NCI-H1417 (cell line): ENCODE results near the gene PFDN1.
"Not testable (repeated sequence)": the region's sequence is repeated elsewhere in the genome, so short reads cannot be mapped to it uniquely, and the experiment has no call there.

Experiments
- DNase-seq, 3 experiments: peaks; one replicate each; lab custom pipeline; 2025; lab: John Stamatoyannopoulos, UW

Gene PFDN1, protein sequence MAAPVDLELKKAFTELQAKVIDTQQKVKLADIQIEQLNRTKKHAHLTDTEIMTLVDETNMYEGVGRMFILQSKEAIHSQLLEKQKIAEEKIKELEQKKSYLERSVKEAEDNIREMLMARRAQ

DNA sequence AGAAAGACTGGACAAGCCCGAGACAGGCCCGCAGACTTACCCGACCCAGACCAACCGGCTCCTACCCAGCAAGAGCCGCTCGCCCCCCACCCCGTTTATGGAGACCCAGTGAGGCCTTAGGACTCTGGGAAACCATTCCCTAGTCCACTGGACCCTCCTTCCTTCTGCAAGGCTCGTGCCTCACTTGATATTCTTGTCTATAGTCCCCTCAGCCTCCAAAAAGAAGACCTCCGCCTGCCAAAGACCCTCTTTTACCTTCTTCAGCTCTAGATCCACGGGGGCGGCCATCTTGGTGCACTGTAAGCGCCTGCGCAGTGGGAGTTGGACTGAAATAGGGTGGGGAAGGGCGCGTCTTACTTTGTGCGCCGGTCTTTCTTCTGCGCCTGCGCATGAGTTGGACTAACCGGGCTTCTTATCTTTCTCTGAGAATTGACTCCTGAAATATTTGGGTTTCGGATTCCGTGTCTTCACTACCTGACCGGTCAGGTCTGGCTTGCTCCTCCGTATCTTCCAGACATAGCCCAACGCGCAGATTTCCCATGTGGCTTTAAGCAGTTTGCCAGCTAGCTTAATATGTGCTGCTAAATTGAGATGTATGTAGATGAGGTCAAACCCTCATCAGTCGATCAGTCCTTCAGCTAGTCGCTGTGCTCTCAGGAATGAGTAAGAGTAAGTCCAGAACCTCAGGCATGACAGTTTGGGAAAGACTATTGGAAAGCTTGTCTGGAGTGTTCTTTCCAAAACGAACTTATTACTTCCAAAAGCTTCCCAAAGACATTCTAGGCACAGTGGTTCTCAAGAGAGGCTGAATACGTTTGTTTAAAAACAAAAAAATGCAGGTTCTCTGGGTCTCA lies at the start of gene PFDN1:
Gene PFDN1, minus strand, starts transcription at position 316 of the 854 bp plus-strand sequence. Its CDS starts 28 bp downstream, at position 288.
- peak; percentile 81 to 94 (median 94) for DNase-seq

DNA sequence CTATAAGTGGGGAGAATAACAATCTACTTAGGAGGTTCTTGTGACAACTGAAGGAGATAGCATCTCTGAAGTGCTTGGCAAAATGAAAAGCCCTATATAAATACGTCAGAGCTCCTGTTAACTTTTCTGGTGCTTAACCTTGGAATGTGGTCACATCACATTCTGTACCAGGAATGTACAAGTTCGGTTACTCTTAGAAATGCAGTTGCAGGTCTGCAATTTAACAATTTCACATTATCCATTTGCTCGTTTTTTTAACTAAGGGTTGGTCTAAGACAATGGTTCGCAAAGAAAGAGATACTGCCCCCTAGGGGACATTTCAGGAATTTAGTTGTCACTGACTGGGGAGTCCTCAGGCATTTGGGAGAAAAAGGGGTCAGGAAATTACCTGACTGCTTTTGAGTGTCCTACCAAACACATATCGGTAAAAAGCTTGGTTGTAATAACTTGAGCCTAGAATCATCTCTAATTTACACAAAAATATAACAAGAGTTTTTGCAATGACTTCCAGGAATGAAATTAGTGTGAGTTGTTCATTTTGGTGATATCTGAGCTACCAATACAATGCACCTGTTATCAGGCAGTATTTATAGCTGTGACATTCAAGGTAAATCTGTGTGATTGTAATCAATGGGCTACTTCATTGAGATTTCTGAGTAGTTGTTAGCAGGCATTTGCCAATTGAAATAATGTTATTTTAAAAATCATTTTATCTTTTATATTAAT lies 48.9 kb upstream of the PFDN1 start:
- peak; percentile 19 to 77 (median 68) for DNase-seq

DNA sequence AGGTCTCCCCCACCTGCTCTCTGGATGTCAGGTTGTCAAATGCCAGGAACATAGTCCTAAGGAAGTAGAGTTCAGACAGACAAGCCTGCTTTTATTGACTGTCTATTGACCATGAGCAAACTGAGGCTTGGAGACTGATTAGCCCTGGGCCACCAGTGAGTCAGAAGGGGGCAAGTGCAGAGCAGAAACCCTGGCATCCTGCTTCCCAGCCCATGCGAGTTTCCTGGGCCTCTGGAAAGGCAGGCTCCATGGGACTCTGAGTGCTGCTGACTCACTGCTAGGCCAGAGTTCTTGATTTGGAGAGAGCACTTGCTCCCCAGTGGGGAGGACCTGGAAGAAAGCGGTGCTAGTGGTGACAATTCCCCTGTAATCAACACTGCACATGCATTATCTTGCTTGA lies 46.3 kb upstream of the PFDN1 start:
- DNase-seq: no peak

DNA sequence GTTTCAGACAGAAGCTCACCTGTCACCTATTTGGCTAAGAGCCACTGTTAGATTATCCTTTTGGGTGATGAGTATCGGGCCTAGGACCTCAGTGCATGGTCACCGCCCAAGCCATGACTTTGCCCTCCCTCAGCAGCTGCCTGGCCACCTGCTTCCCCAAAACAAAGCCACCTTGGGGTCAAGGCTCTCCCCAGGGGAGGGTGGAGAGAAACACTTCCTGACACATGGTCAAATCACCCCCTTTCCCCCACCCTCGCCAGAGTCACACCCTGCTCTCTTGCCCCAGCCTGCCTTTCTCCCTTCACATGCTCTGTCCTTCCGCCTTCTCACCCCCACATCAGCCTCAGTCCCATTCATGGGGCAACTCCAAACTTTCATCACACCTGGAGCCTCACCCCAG lies 45.2 kb upstream of the PFDN1 start:
- DNase-seq: no peak

DNA sequence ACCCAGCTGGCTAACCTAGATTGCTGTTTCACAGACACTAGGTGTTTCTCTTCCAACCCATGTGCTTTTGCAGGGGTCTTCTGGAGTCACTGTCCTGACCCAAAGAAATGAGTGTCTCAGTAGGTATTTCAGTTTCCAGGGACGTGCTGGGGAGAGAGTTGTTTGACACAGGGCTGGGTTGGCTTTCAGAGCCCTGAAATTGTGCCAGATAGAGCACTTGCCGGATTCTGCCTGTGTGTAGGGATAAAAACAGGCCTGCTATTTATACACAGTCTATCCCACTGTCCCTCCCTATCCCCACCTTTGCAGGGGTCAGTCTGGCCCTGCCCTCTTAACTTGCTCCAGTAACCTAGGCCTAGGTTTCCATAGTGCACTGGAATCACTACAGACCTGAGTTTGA lies 44.5 kb upstream of the PFDN1 start:
- DNase-seq: no peak

DNA sequence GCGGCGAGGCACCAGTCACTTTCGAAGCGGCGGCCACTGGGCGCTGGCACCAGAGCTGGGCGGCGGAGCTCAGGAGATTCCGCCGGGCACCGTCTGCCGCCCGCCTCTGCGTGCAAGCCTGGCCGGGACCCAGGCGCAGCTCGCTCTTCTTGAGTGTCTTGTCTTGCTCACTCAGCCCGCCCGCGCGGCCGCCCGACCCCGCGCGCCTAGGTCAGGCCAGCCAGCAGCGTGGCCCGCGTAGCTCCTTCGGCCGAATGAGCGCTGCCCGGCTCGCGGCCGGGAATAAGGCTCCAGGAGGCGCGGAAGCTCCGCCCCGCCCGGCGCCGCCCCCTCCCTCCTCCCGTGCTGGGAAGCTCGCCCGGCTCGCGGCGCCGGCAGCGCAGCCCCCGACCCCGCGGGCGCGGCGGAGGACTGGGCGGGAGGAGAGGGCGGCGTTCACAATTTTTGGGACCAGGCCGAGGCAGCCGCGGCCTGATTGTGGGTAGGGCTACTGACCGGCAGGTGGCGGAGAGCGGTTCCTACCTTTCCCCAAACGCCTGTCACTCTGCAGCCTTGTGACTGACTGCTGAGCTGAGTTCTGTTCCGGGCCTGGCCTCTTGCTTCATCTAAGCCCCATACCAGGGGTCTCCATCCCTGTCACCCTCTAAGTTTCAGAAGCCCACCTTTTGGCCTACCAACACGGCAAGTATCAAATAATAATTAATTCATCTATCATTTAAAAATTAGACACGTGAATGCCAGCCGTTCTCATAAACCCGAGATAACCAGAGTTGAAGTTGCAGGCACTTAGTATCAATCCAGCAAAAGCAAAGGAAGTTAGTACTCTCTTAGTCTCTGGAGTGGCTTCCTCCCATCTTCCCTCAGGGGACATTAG lies 43.7 kb upstream of the PFDN1 start, which contains the start of gene HBEGF:
Gene HBEGF, minus strand, starts transcription at position 256 of the 874 bp plus-strand sequence. CDS start 275 bp downstream, outside the sequence.
- DNase-seq: peak; percentile 41 to 71 (median 65)

DNA sequence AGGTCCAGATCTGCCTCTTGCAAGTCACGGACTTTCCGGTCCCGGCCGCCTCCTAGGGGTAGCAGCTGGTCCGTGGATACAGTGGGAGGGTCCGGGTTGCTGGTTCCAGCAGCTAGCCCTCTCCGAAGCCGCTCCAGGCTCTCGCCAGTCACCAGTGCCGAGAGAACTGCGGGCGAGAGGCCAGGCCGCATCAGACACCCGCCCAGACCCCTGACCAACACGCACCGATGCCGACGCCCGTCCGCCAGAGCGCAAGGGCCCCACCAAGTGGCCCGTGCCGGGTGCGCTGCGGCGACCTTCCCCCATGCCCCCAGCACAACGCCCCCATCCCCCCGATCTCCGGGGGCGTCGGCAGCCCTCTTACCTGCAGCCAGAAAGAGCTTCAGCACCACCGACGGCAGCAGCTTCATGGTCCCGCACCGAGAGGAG lies 43.0 kb upstream of the PFDN1 start:
- DNase-seq: no peak

DNA sequence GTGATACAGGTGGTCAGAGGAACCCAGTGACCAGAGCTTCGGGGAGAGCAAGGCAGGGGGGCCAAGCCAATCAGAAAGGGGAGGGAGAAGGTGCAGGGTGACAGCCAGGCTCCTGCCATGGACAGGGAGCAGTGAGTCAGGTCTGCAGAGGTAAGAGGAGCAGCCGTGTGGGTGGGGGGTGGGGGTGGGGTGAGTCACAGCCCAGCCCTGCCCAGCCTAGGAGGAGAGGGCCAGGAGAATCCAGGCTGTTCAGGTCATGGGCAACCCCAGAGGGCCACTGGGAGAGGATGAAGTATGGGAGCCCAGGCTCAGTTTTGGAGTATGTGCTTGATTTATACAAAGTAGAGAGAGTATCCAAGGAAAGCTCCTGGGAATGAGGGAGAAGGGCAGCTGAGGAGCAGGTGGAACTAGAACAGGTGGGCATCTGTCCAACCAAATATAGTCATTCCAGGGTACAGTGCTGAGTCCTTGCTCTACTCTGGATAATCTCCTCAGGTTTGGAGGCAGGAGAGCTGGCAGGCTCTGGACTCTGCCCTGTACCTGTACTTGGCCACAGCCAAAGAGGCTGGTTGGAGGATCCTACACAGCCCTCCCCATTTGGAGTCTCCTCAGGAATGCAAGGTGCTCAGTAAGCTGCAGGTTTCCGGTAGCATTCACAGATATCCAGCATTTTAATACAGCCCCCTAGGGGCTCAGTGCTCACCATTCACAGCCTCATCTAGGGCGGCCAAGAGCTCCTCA lies 42.0 kb upstream of the PFDN1 start:
- DNase-seq: no peak

DNA sequence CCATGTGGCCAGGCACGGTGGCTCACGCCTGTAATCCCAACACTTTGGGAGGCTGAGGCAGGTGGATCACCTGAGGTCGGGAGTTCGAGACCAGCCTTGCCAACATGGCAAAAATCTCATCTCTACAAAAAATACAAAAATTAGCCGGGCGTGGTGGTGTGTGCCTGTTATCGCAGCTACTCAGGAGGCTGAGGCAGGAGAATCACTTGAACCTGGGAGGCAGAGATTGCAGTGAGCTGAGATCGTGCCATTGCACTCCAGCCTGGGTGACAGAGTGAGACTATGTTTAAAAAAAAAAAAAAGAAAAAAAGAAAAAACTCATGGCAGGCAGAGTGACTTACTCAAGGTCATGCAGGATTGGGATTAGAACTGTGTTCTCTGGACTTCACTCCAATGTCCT lies 40.9 kb upstream of the PFDN1 start:
- not testable (repeated sequence) for DNase-seq

DNA sequence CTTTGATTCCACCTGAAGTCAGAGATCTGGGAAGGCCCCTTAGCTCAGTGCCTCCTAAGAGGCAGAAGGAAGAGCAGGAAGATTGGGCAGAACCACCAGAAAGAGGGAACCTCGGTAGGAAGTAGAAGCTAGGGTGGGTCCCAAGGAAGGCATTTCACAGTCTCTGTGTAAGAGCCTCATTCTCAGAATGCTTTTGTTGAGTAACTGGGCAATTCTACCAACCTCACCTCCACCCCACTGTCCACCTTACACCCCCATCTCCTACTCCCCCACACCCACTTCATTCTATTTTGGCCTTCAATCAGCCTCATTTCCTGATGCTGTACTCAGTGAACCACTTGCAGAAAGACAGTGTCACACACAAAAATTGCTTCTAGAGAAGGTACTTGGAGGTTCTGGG lies 40.0 kb upstream of the PFDN1 start:
- DNase-seq: no peak

DNA sequence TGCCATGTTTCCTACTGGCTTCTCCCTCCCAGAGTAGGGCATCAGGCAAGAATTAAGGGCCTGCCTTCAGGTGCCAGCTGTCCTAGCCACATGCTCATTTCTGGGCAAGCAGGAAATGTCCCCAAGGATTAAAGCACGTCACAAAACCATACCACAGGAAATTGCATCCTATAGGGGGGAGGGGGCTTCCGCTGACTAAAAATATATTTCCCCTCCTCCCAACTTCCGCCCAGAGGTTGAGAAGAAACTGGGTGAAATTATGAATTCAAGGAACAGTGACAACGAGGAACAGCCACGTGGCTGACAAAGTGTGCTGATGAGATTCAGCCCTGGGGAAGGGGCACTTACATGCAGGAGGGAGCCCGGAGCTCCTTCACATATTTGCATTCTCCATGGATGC lies 39.4 kb upstream of the PFDN1 start:
- DNase-seq: no peak

DNA sequence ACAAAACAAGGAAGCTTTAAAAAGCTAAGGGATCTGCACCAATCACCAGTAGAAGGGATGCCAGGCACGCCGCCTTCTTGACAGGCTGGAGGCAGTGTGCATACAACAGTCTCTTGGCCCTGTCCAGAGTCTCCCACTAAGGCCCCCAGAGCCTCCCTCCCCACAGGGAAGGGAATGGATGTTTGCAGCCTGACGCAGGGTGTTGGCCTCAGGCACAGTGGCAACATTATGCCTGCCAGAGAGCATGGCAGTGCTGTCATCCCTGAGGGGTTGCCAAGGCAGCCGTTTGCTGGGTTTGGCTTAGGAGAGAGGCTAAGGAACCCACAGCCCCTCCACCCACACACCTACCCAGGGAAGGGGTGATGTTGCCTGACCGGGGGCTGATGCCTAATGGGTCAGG lies 38.7 kb upstream of the PFDN1 start:
- DNase-seq: no peak

DNA sequence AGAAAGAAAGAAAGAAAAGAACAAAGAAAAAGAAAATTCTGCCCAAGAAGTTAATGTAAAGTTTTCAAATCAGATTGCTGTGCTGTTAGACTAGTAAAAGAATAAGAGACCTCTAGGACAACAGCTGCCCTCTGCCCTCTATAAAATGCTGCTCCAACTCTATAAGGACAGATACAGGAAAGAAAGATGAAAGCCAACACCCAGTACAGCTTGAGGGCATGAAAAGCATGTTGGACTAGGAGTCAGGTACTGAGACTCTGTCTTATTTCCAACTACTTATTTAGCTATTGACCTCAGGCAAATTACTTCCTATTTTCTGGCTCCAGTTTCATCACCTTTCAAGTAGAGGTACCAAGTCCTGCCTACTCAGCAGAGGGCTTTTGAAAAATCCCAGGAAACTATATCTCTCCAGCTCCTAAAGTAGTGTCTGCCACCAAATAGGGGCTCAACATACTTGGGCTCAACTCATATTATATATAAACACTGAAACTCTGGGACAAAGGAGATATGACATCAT lies 37.8 kb upstream of the PFDN1 start:
- DNase-seq: no peak

DNA sequence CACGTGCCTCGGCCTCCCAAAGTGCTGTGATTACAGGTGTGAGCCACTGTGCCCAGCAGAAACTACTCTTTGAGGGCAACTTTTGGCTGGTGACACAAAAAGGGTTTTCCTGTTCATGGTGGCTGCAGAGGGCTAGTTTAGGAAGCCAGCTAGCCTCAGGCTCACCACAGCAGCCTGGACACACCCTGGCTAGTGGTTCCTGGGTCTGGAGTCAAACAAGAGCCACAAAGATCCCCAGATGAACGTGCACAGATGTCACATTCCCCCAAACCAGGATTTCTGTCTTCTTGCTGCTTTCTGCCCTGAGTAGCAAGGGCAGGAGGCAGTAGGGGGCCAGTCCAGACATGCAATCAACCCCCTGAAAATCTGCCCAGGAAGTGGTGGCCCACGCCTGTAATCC lies 36.7 kb upstream of the PFDN1 start:
- no peak for DNase-seq

DNA sequence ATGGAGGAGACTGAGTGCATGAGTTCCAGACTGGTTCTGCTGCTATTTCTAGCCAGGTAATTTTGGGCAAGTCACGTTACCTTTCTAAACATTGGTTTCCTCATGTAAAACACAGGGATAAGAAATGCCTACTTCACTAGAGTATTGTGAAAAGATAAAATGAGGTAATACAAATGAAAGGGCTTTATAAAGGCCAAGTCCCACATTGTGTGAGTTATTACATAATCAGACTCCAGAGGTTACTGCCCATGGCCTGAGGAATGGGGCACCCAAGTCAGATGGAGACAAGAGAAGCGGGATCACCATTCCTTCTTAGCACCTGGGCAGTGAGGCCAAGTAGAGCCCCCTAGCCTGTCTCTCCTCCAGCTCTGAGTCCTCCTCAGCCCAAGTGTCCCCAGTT lies 36.0 kb upstream of the PFDN1 start:
- DNase-seq: no peak

DNA sequence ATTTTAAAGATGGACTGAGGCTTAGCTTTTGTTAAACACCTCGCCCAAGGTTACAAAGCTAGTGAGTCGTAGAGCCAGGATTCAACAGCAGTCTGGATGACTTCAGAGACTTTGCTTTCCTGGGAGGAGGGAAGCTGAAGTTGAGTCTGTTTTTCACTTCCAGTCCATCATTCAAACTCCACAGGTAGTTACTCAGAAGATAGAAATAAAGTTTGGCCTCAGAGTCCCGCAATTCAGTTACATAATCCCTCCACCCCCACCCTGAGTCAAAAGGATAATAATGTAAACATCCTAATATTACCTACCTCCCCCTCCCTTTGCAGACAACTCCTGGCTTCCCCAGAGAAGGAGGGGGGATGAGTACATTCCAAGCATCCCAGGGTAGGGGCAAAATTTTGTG lies 35.4 kb upstream of the PFDN1 start:
- no peak for DNase-seq

DNA sequence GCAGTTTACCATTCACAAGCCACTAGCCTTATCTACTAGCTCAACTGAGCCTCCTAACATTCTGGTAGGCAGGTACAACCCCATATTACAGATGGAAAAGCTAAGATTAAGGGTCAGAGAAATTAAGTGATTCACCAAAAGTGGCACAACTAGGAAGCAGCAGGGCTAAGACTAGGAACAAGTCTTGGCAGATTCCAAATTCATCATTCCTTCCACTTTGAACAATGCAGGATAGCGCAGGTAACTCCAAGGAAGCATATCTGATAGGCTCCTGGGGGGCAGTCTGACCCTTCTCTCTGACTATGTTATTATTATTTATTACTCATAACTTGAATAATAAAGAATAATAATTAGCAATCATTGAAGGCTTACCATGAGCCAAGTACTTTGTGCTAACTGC lies 35.0 kb upstream of the PFDN1 start:
- no peak for DNase-seq

DNA sequence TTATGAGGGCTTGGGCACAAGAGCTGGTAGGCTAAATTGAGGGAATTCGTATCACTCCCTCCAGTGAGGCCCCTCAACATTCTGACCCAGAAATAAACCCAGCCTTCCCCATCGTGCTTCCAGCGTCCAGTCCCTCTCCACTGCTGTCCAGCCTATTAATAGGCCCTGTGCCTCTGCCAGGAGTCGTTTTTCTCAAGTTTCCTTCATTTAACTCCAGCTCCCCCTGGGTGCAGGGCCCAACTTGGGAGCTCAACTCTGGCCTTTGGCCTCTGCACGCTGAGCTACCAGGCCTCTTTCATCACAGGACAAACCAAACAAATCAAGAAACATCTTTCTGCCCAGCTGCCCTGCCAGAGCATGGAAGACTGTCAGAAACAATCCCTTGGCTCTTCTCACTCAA lies 33.5 kb upstream of the PFDN1 start:
- DNase-seq: no peak

DNA sequence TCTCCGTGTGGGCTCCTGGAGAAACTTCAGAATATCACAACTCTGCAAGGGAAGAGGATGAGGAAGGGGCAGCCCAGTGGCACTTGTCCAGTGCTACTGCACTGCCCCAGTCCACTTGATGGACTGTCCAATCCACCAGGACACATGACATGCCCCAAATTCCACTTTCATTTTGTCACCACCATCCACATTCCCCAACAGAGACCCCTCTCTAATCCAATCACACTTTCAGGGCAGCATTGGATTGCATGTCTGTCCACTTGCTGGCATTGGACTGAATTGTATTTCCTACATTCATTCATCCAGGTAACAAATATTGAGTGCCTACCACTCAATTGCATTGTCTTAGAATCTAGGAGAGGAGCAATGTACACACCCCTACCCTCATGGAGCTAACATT lies 28.7 kb upstream of the PFDN1 start:
- no peak for DNase-seq

DNA sequence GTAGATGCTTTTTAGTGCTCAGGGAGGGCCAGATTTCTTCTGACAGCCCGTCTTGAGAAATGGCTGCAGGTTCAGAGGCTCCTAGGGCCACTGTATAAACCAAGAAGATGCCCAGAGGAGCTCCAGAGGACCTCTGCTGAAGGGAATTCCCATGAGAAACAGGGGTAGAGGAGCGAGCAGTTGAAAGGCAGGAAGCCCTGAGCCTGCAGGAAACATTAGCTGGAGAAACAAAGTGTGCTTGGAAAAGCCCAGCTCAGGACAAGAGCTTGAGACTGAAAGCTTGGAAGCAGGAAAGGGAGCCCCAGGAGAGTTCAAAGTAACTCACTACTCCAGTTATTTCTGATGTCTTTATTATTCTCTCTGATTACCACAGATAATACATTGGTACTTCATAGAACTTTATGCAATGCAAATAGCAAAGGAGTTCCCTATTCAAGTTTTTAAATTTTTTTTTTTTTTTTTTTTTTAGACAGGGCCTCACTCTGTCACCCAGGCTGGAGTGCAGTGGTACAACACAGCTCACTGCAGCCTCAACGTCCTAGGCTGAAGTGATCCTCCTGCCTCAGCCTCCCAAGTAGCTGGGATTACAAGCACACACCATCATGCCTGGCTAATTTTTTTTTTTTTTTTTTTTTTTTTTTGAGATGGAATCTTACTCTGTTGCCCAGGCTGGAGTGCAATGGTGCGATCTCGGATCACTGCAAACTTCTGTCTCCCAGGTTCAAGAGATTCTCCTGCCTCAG lies 27.0 kb upstream of the PFDN1 start:
- no peak for DNase-seq
